Measurements from ENCODE around the gene SLCO4C1.

- no peak for TF ChIP-seq TAF1 (IDR thresholded peaks at IDR 0.05; ENCODE audit: borderline replicate concordance, insufficient read depth, low read length)
- TF ChIP-seq FOXP2 (optimal IDR thresholded peaks at IDR 0.05; ENCODE audit: borderline replicate concordance, extremely low read depth, extremely low read length, insufficient read depth) = no peak
- TF ChIP-seq, protein P1, sequence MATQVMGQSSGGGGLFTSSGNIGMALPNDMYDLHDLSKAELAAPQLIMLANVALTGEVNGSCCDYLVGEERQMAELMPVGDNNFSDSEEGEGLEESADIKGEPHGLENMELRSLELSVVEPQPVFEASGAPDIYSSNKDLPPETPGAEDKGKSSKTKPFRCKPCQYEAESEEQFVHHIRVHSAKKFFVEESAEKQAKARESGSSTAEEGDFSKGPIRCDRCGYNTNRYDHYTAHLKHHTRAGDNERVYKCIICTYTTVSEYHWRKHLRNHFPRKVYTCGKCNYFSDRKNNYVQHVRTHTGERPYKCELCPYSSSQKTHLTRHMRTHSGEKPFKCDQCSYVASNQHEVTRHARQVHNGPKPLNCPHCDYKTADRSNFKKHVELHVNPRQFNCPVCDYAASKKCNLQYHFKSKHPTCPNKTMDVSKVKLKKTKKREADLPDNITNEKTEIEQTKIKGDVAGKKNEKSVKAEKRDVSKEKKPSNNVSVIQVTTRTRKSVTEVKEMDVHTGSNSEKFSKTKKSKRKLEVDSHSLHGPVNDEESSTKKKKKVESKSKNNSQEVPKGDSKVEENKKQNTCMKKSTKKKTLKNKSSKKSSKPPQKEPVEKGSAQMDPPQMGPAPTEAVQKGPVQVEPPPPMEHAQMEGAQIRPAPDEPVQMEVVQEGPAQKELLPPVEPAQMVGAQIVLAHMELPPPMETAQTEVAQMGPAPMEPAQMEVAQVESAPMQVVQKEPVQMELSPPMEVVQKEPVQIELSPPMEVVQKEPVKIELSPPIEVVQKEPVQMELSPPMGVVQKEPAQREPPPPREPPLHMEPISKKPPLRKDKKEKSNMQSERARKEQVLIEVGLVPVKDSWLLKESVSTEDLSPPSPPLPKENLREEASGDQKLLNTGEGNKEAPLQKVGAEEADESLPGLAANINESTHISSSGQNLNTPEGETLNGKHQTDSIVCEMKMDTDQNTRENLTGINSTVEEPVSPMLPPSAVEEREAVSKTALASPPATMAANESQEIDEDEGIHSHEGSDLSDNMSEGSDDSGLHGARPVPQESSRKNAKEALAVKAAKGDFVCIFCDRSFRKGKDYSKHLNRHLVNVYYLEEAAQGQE (IDR thresholded peaks at IDR 0.05; ENCODE audit: insufficient read depth in 1 of 2, low read depth in 2 of 2, low read length in 2 of 2) = no peak
- no peak for TF ChIP-seq POLR2AphosphoS5 (IDR thresholded peaks at IDR 0.05; ENCODE audit: low read depth, low read length)
These were observed 12.8 kb downstream of the SLCO4C1 start for GRCh38 chr5:102283102-102283797.

Data from PFSK-1 (cell line).